Gastroesophageal sphincter (tissue), 4 donors: ENCODE data around the gene CYBRD1. TPM values are rescaled to one million over a fixed set of nuclear protein-coding genes. Genes with fewer than 3 reads are reported as not detected.

ENCODE experiments used
- ATAC-seq: fragments of 150-250 bp; one replicate; pipeline ENCODE4 v1.9.1; 2016; ENCODE audit warnings: mild to moderate bottlenecking, moderate library complexity
- H3K27ac ChIP-seq, 4 donors: fragments of 200-600 bp; sonication (generic) in 3 of 4; 1 replicate in 3 of 4; 2 replicates in 1 of 4; pipeline ENCODE4 v1.5.1; 2016 to 2019
- H3K27me3 ChIP-seq: fragments of 200-600 bp; sonication (generic); one replicate; pipeline ENCODE4 v1.5.1; 2019
- H3K36me3 ChIP-seq, 2 donors: fragments of 200-600 bp; sonication (generic); one replicate each; pipeline ENCODE4 v1.5.1; 2019; ENCODE audit warnings: control low read depth in 1 of 2
- H3K4me1 ChIP-seq, 3 donors: fragments of 200-600 bp; sonication (generic); 1 replicate in 2 of 3; 2 replicates in 1 of 3; pipeline ENCODE4 v1.5.1; 2016 to 2019; ENCODE audit warnings: control low read depth in 2 of 3
- H3K4me3 ChIP-seq, 2 donors: fragments of 200-600 bp; sonication (generic); one replicate each; pipeline ENCODE4 v1.5.1; 2019; ENCODE audit warnings: mild to moderate bottlenecking in 1 of 2, moderate library complexity in 1 of 2
- H3K9me3 ChIP-seq, 3 donors: fragments of 200-600 bp; sonication (generic); one replicate each; pipeline ENCODE4 v1.5.1; 2017 to 2019; ENCODE audit warnings: control low read depth in 2 of 3
- EP300 ChIP-seq: sonication (generic); formaldehyde crosslinking; IDR thresholded peaks from one replicate; pipeline ENCODE4 v1.6.1; 2017; ENCODE audit warnings: antibody characterized with exemption, mild to moderate bottlenecking
- POLR2A ChIP-seq, 2 donors: fragments of 450-650 bp; IDR thresholded peaks; one replicate each; pipeline ENCODE4 v1.6.1; 2017; ENCODE audit warnings: antibody characterized with exemption in 2 of 2, mild to moderate bottlenecking in 2 of 2, moderate library complexity in 1 of 2
- POLR2AphosphoS5 ChIP-seq: sonication (generic); formaldehyde crosslinking; IDR thresholded peaks from one replicate; pipeline ENCODE4 v1.6.1; 2017; ENCODE audit warnings: antibody characterized with exemption
- WGBS, 2 donors: methylation state at CpG; one replicate each; pipeline ENCODE4 v1.1.5; 2018; ENCODE audit warnings: low coverage in 1 of 2; 5-methylcytosine and 5-hydroxymethylcytosine counted together
- total RNA-seq, 4 donors: library from RNA; depleted of rRNA; stranded (reverse); fragments of >200 nt; gene quantifications; one replicate each; pipeline ENCODE4 v1.1.0, GENCODE V29; 2016
- TF ChIP-seq, protein P1 (sequence below), 4 experiments: fragments of 200-600 bp in 2 of 4; fragments of 450-650 bp in 2 of 4; sonication (generic) in 1 of 4; IDR thresholded peaks; one replicate each; pipeline ENCODE4 v1.5.1; 2017 to 2019; ENCODE audit warnings: antibody characterized with exemption in 4 of 4, mild to moderate bottlenecking in 2 of 4, moderate library complexity in 2 of 4

The CYBRD1 gene
- total RNA-seq, 4 donors from 2014 or later = 168 to 365 (median 242) TPM

DNA sequence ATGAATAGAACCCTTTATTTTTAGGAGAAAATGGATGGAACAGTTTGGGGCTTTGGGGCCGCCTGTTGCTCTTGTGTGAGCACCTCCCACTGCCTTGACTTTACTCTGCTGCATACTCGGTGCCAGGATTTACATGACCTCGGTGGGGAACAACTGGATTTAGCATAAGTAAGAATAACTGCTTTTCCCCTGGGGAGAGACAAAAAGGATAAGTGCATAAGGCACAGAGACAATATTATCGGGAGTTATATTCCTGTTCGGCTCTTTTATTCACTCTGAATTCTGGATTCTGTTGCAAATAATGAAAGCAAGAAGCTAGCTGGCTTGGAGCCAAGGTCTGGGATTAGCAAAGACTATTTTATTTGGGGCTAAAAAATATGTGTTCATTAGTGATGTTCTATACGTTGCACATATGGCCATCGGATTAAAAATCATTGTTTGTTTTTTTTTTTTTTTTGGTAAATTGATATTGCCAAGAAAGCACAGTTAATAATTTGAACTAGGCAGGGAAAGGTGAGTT is 69.8 kb downstream of the CYBRD1 start:
- WGBS, 2 donors = 35 to 36% methylated on average over 7 of the region's 7 CpGs
- TF ChIP-seq EP300 = no peak
- TF ChIP-seq POLR2A (IDR thresholded peaks at IDR 0.05) = no peak
- TF ChIP-seq, protein P1, sequence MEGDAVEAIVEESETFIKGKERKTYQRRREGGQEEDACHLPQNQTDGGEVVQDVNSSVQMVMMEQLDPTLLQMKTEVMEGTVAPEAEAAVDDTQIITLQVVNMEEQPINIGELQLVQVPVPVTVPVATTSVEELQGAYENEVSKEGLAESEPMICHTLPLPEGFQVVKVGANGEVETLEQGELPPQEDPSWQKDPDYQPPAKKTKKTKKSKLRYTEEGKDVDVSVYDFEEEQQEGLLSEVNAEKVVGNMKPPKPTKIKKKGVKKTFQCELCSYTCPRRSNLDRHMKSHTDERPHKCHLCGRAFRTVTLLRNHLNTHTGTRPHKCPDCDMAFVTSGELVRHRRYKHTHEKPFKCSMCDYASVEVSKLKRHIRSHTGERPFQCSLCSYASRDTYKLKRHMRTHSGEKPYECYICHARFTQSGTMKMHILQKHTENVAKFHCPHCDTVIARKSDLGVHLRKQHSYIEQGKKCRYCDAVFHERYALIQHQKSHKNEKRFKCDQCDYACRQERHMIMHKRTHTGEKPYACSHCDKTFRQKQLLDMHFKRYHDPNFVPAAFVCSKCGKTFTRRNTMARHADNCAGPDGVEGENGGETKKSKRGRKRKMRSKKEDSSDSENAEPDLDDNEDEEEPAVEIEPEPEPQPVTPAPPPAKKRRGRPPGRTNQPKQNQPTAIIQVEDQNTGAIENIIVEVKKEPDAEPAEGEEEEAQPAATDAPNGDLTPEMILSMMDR (IDR thresholded peaks at IDR 0.05) = no peak
- no peak for TF ChIP-seq POLR2AphosphoS5
- no peaks in the 10 kb centered on the region for H3K27me3 ChIP-seq

DNA sequence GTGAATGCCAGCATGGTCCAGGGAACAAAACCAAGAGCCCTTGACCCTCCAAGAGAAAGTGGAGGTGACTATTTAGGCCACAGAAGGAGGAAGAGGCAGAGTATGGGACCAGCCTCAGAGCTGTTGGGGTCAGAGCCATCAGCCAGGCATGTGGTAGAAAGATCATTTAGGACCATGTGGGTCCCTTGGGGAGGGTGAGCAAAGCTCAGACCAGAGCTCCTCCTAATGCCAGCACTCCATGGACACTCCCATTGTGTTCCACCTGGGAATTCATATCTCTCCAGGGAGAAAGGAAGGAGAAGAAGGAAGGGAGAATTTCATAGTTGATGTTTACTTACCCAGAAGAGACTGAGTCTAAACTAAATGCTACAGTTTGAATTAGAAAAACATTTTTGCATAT is 73.2 kb downstream of the CYBRD1 start:
- H3K36me3 ChIP-seq = no peaks in the 10 kb centered on the region
- no peak for ATAC-seq
- no peak for TF ChIP-seq POLR2AphosphoS5
- H3K4me1 ChIP-seq = no peaks in the 10 kb centered on the region
- no peak overlapping the region for H3K27ac ChIP-seq
- no peaks in the 10 kb centered on the region for H3K9me3 ChIP-seq
- H3K4me3 ChIP-seq = no peak overlapping the region
- no peaks in the 10 kb centered on the region for H3K27me3 ChIP-seq

More for the DNA sequence above, 69.8 kb downstream of the CYBRD1 start:
- Histone ChIP-seq H3K9me3 (no peaks in the 10 kb centered on the region), H3K36me3 (no peaks in the 10 kb centered on the region), H3K27ac (no peak overlapping the region), H3K4me1 (no peaks in the 10 kb centered on the region), H3K4me3 (no peak overlapping the region)
- ATAC-seq = no peak

DNA sequence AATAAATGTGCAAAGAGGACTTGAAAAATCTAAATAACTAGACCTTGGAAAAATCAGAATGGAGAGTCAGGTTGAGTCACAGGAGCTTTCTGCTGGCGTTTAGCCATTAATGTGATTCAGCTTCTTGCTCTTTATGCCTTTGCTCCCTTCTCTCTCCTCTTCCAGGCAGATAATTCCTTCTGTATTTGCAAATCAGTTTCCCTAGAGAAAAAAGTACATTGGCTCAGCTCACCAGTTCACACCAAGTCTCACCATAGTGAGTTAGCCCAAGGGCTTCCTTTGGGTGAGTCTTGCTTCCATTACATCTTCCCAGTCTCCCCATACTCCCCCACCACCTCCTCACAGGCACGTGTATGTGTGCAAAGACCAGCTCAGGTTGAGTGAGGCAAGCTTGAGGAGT is 73.6 kb downstream of the CYBRD1 start:
- no peaks in the 10 kb centered on the region for H3K27me3 ChIP-seq
- 64 to 69% methylated on average over 2 of the region's 2 CpGs for WGBS, 2 donors
- no peak overlapping the region for H3K27ac ChIP-seq
- ATAC-seq = no peak
- H3K9me3 ChIP-seq = no peaks in the 10 kb centered on the region
- no peaks in the 10 kb centered on the region for H3K4me1 ChIP-seq
- TF ChIP-seq, protein P1 (IDR thresholded peaks at IDR 0.05) = no peak
- no peak for TF ChIP-seq EP300
- no peak for TF ChIP-seq POLR2A (IDR thresholded peaks at IDR 0.05)
- no peak for TF ChIP-seq POLR2AphosphoS5
- no peaks in the 10 kb centered on the region for H3K36me3 ChIP-seq
- H3K4me3 ChIP-seq = no peak overlapping the region

DNA sequence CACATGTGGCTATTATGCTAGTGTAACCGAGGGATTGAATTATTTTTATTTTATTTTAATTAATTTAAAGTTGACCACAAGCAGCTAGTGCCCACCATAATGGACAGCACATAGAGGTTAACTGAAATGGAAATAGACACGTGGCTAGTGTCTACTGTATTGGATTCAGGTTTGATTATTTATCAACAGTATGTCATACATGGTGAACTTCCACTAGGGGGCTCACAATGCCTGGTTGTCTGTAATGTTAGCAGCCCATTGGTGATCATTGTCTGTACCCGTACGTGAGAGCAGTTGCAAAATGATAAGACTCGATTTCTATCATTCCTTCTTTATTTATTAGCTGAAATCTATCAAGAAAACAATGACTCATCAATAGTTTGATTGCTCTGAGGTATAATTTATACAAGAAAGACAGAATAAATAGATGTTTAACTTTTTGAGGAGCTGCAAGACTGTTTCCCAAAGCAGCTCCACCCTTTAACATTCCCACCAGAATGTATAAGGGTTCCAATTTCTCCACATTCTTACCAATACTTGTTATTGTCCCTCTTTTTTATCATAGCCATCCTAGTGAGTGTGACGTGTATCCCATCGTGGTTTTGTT is 76.5 kb downstream of the CYBRD1 start:
- no peaks in the 10 kb centered on the region for H3K27me3 ChIP-seq
- ATAC-seq = peak; percentile 75
- H3K4me3 ChIP-seq = no peak overlapping the region
- 10 to 13% methylated on average over 7 of the region's 7 CpGs for WGBS, 2 donors
- no peak for TF ChIP-seq POLR2AphosphoS5
- TF ChIP-seq, protein P1 (IDR thresholded peaks at IDR 0.05) = peak; percentile 45 to 68 (median 57)
- H3K4me1 ChIP-seq = no peaks in the 10 kb centered on the region
- H3K9me3 ChIP-seq = no peaks in the 10 kb centered on the region
- H3K36me3 ChIP-seq = no peaks in the 10 kb centered on the region
- no peak overlapping the region for H3K27ac ChIP-seq

DNA sequence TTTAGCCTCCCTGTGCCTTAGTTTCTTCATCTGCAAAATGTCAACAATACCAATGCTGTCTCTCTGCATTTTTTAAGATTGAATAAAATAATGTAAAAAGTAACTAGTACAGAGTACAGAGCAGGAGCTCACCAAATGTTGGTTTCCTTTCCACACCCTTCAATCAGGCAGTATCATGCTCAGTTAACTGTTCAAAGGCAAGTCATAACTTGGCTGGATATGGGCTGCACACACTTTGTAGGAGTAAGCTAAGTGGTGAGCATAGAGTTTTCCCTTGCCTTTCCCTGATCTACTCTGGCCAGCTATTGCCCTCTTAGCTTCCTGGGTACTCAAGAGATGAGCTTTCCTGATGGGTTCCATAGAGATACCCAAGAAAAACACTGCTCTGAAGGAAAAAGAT is 77.9 kb downstream of the CYBRD1 start:
- no peak overlapping the region for H3K4me3 ChIP-seq
- no peak for ATAC-seq
- H3K9me3 ChIP-seq = no peaks in the 10 kb centered on the region
- H3K27ac ChIP-seq = no peak overlapping the region
- H3K36me3 ChIP-seq = no peaks in the 10 kb centered on the region
- H3K27me3 ChIP-seq = peaks cover 9% of the 10 kb centered on the region
- TF ChIP-seq POLR2AphosphoS5 (no peak), POLR2A (IDR thresholded peaks at IDR 0.05) (no peak), EP300 (no peak)
- TF ChIP-seq, protein P1 (IDR thresholded peaks at IDR 0.05) = no peak
- H3K4me1 ChIP-seq = no peaks in the 10 kb centered on the region
